NCI-H1417 (cell line): ENCODE measurements around the gene ARMC6.
A peak's percentile ranks its signal among the peaks of the same experiment; 100 is the strongest.

ENCODE experiments used
- DNase-seq, 3 experiments: peaks; one replicate each; lab custom pipeline; 2025; lab: John Stamatoyannopoulos, UW

Gene ARMC6

DNA sequence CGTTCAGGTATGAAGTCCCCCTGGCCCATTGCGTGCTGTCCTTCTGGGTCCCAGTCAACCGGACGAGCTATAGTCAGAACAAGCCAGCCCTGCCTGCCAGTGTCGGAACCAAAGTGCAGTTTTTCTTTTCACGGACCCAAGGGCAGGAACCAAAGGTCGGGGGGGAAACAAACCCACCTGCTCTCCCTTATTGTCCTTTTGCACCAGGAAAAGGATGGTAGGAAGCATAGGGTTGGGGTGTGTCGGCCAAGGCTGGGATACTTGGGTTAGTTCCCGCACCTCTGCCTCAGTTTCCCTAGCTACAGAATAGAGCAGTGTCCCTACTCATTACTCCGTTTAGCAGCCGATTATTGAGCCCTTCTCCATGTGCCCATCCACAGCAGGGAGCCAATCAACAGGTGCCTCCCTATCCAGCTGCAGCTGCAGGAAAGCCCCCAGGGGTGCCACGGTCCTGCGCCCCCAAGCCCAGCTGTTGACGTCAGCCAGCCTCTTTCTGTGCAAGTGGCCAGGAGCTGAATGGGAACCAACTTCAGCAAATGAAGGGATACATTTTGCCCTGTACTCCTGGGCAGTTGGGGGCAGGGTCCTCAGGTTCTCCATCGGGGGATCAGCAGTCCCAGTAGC lies 21.0 kb downstream of the ARMC6 start:
- no peak for DNase-seq

- DNase-seq, result no peak
Measured at GRCh38 chr19:19054939-19055440, 21.6 kb downstream of the ARMC6 start.

- DNase-seq, result no peak
Measured at GRCh38 chr19:19055701-19056100, 22.3 kb downstream of the ARMC6 start.

DNA sequence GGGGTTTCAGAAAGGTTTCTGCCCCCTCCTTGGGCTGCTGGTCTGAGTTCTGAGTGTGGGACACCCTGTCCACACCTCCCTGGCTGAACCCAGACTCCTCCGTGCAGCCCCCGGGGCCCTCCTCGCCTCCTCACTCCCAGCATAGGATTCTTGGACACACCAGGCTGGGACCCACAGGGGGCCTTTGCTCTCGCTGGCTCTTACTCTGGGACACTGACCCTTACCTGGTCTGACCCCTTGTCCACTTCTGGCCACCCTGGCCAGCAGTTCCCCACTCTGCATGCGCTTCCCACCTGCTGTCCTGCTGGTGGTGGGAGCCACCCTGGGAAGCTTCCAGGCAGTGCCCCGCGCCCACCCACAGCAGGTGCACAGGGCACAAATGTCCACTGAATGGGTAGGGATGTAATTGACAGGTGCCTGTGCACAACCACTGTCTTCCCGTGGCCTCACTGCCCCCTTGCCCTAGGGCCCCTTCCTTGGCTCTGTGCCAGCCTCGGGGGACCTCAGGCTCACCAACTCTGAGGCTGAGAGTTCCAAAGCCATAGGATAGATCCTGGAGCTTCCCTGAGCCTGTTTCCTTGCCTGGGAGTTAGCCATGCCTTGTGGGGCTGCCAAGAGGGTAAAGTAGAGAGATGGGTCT lies 23.4 kb downstream of the ARMC6 start:
- no peak for DNase-seq

GRCh38 chr19:19057317-19057716 lies 23.9 kb downstream of the ARMC6 start:
- no peak for DNase-seq

DNA sequence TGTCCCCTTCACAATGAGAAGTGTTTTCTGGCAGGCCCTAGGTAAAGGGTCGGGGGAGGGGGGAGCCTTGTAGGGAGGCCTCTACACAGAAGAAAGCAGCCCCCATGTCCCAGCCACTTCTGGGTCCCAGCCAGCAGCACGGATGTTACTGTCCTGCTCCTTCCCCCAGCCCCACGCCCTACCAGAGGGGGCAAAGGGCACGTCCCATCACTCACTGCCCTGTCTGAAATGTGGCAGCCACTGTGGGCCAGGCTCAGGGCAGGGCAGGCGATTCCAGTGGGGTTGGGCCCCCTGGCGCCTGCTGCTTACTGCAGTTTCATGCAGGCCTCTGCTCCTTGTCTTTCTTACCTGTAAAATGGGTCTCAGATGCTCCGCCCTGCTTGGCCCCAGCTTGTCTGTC lies 24.3 kb downstream of the ARMC6 start:
- DNase-seq, result no peak

DNA sequence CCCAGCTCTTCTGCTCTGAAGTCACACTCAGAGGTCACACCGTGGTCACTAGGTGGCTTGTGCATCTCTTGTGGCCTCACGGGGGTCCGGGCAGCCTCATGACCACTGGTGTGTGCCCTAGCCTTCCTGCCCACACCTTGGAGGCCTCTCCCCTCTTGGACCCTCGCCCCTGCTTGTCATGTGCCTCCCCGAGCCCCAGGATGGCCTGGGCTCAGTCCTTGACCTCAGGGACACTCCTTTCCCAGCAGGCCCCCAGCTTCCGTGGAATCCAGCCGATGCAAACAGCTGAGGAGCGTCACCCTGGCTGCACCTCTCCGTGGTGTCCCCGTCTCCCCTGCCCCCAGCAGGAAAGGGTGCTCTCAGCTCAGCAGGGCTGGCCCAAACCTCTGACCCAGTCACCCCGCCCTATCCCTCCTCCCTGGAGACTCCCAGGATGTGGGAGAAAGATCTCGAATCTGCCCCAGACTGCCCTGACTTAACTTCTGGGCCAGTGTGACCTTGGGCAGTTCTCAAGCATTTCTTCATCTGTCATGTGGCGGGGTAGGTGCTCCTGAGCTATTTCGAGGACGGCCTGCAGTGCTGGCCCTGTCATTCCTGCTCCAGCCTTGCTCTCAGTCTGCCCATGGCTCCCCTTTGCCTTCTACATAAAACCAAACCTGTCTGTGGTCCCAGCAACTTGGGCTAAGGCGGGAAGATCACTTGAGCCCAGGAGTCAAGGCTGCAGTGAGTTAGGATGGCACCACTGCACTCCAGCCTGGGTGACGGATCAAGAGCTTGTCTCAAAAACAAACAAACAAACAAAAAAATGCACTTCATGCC lies 25.8 kb downstream of the ARMC6 start:
- no peak for DNase-seq

DNA sequence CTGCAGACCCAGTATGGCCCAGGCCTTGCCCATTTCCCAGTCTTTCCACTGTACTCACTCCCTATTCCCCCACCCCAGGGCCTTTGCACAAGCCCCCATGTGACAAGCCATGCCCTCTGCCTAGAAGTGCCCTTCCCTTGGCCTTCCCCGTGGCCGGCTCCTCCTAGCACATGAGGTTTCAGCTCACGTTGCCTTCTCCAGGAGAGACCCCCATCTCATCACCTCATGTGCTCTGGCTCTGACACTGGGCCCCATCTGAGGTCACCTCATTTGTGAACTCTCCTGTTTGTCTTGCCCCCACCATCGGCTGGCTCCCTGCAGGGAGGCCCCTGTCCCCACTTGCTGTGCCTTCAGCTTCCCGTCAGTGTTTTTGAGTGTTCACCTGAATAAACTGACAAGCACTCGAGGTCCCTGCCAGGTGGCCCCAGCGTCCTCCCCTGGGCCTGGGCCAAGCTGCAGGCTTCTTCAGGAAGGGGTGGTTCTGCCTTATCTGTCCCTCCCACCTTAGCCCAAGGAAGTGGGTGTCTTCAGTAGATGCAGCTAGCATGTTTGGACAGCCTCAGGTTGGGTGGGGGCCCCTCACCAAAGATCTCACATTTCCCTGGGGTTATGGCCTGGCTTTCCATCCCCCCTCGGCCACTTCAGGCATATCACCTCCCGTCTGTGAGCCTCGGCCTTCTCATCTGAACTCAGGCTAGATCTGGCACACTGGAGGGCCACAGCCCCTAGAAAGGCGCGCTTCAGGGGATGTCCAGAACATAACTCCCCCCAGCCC lies 26.6 kb downstream of the ARMC6 start:
- DNase-seq, result peak in 2 of 3 experiments; percentile 8 to 47

DNA sequence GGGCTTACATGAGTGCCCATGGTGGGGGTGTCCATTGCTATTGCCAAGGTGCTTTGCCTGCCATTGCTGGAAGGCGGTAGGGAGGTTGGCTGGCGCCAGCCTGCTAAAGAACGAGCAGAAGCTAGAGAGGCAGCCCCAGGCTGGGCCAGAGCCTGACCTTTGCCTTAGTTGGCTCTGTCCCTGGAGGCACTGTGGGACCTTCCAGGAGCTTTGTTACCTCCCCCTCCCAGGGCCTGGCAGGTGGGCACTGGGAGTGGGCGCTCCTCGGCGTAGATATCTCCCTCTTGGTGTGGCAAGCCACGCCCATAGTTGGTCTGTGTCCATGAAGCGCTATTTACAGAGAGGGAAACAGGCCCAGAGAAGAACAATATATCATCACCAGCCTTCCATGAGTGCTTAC lies 28.1 kb downstream of the ARMC6 start:
- DNase-seq, result peak in 1 of 3 experiments; percentile 6

DNA sequence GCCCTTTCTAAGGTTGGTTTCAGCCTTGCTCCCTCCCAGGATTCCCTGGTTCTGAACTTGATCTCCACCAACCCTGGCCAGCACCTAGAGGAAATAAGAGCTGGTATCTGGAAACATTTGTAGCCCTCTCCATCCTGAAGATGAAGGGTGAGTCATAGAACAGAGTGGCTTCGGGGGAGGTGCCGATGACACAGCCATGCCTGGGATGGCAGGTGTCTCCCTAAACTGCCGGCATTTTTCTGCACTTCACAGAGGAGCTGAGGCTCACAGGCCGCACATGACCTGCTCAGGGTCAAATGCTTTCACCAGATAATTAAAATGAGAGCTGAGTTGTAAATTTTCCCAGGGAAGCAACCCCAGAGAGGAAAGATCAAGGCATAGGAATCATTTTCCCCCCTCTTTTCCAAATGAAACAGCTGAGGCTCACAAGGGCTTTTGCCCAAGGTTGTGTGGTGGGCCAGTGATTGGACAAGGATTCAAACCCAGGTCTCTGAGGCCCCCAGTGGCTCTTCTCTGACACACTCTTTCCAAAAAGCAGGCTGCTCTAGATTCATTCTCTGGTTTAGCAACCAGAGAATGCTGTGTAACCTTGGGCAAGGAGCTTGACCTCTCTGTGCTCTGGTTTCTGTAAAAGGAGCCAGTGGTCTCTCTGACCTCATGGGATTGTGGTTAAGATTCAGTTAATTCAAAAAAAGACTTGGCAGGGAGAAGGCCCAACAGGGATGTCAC lies 29.2 kb downstream of the ARMC6 start:
- DNase-seq, result no peak

DNA sequence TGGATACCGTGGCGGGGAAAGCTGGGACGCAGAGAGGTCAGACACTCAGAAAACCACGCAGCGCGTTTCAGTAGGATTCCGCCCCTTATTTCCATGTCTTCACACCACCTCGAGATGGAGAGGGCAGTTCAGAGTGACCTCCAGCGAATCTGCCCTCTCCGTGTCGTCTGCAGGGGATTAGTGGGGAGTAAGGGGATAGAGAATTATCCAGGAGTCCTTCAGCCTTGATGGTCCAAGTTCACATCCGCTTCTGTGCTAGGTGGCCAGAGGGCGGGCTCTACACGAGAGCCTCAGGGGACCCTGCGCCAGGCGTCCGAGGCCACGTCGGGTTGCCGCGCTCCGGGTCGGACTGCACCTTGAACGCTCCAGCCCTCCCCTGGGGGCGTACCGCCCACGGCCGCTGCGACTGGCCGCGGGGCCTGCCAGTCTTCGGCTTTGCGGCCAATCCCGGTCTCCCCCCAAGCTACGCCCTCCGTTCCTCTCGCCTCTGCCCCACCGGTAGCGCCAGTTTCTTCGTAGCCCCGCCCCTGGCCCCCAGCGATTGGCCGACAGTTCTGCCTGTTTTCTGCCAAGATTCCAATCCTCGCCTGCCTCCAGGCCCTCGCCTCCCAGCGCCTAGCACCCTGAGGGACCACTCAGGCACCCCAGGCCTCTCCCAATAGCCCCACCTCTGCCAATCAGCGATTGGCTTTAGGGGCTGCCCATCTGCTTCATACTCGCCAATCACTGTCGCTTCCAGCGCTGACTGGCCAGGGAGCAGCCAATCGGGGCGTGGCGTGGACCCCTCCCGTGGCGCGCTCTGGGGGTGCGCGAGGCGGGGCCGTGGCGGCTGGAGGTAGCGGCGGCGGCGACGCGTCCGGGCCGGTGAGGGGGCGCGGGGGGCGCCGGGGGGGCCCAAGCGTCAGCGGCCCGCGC lies 30.0 kb downstream of the ARMC6 start, which contains the start of gene SLC25A42:
SLC25A42 (plus strand) TSS at position 812 of the 915 bp plus-strand sequence. CDS start 32,131 bp downstream, outside the sequence.
- peak; percentile 95 to 99 (median 99) for DNase-seq

GRCh38 chr19:19064098-19064722 lies 30.8 kb downstream of the ARMC6 start:
- peak in 1 of 3 experiments; percentile 19 for DNase-seq

- DNase-seq, result peak in 1 of 3 experiments; percentile 42
Measured at GRCh38 chr19:19064811-19065745, 31.7 kb downstream of the ARMC6 start.

DNA sequence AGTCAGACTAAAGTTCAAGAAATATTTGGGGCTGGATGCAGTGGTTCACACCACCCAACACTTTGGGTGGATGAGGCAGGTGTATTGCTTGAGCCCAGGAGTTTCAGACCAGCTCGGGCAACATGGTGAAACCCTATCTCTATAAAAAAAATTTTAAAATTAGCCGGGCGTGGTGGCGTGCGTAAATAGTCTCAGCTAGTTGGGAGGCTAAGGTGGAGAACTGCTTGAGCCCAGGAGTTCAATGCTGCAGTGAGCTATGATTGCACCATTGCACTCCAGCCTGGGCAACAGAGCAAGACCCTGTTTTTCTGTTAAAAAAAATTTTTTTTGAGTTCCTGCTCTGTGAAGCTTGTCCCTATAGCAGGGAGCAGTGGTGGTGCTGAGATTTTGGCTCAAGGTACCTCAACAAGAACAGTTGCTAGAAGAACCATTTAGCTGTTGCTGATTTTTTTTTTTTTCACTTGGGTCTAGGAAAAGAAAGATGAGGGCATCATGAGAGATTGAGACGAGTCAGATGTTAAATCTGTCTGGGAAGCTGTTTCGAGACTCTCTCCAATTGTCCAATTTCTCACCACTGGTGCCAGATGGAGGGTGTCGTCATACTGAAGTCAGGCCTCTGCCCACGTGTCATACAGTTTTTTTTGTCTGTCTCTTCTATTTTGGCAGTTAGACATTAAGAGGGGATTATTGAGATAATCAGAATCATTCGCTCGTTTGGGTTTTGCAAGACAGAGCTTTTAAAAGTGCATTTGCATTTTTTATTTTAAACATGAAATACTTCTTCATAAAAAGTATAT lies 34.1 kb downstream of the ARMC6 start:
- no peak for DNase-seq

DNA sequence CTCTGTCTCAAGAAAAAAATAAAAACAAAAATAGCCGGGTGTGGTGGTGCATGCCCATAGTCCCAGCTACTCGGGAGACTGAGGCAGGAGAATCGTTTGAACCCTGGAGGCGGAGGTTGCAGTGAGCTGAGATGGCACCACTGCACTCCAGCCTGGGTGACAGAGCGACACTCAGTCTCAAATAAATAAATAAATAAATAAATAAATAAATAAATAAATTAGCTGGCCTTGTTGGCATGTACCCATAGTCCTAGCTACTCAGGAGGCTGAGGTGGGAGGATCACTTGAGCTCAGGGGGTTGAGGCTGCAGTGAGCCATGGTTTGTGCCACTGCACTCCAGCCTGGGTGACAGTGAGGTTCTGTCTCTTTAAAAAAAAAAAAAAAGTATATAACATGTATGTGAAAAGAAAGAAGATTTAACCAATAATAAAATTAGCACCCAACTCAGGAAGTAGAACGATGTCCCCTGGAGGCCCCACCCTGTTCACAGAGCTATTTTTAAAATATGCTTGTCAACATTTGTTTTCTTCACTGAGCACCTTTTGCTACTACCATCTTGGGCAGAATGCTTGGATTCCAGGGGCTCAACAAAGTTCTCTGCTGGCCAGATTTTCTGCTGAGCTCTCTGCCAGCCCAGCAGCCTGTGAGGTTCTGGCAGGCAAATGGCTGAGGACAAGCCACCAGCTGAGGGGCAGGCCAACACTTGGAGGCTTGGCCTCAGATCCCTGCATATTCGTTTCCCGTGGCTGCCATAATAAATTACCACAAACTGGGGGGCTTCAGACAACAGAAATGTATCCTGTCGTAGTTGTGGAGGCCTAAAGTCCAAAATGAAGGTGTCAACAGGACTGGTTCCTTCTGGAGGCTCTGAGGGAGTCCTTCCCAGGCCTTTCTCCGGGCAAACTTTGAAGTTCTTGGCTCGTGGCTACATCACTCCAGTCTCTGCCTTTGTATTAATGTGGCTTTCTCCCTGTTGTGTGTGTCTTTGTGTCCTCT lies 35.6 kb downstream of the ARMC6 start:
- no peak for DNase-seq

DNA sequence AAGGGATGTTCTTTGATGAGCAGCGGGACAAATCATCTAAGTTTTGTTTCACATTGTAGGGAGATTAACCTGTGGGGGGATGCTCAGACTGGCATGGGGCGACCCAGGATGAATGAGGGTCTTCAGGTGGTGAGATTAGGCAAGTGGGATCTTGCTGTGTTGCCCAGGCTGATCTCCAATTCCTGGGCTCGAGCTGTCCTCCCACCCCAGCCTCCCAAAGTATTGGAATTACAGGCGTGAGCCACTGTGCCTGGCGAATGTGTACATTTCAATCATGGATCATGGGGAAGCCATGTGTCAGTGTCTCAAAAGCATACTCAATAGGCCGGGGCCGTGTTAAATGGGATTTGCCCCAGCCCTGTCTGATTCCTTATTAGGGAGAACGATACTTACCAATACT lies 38.5 kb downstream of the ARMC6 start:
- no peak for DNase-seq
